Endothelial cell of umbilical vein (primary cell): ENCODE measurements around the gene CFAP65. TPM values are rescaled to one million over a fixed set of nuclear protein-coding genes. Genes with fewer than 3 reads are reported as not detected.

Source experiments
- BruUV-seq: library from RNA; stranded (reverse); fragments of 400-500 nt; replicated peaks from 2 replicates; lab custom pipeline; 2021; lab: Mats Ljungman, UMichigan
- CTCF ChIA-PET: fragments of 300-600, 350-600 bp; sonication (Branson Sonifier 250); formaldehyde crosslinking; loops from one replicate; lab custom pipeline; 2021; ENCODE audit warnings: antibody characterized with exemption, inconsistent platforms; lab: Charles Lee
- POLR2A ChIA-PET: fragments of 300-600, 350-600 bp; sonication (Branson Sonifier 250); formaldehyde crosslinking; loops from one replicate; lab custom pipeline; 2021; ENCODE audit warnings: antibody characterized with exemption, inconsistent platforms; lab: Charles Lee
- DNase-seq: peaks from one replicate; pipeline ENCODE4 v3.0.0-alpha.2; 2011; ENCODE audit warnings: low read depth, low spot score
- FAIRE-seq: peaks from 2 replicates; lab custom pipeline; 2011; peaks lifted over from hg19 to GRCh38; lab: Jason Lieb, UNC
- H2AFZ ChIP-seq: 2 replicates; pipeline ENCODE4 v1.6.0; 2012; ENCODE audit warnings: low read depth, low read length, control low read depth, inconsistent platforms
- H3K27ac ChIP-seq: 2 replicates; pipeline ENCODE4 v1.5.1; 2011; ENCODE audit warnings: low read depth, mild to moderate bottlenecking, control low read depth, low read length, moderate library complexity; ENCODE audit not compliant: insufficient read depth
- H3K27me3 ChIP-seq, 2 experiments: 2 replicates each; pipeline versions ENCODE4 v1.6.0 to v1.6.1; 2011; ENCODE audit warnings: low read length in 2 of 2, mixed read lengths in 1 of 2; ENCODE audit not compliant: control insufficient read depth in 2 of 2, insufficient read depth in 2 of 2
- H3K36me3 ChIP-seq, 2 experiments: 2 replicates in 1 of 2; 3 replicates in 1 of 2; pipeline ENCODE4 v1.5.1; 2011; ENCODE audit warnings: low read length in 2 of 2, mild to moderate bottlenecking in 1 of 2, moderate library complexity in 1 of 2; ENCODE audit not compliant: control insufficient read depth in 2 of 2, insufficient read depth in 2 of 2; ENCODE audit errors: extremely low read depth in 1 of 2
- H3K4me1 ChIP-seq: 3 replicates; pipeline ENCODE4 v1.5.1; 2011; ENCODE audit warnings: mild to moderate bottlenecking, low read length; ENCODE audit not compliant: control insufficient read depth, insufficient read depth; ENCODE audit errors: extremely low read depth
- H3K4me2 ChIP-seq: 2 replicates; pipeline ENCODE4 v1.6.1; 2011; ENCODE audit warnings: low read length, control low read depth, mixed read lengths; ENCODE audit not compliant: insufficient read depth
- H3K4me3 ChIP-seq, 3 experiments: fragments of 200-600 bp in 1 of 3; sonication (generic), shearing (Covaris generic) in 1 of 3; replicated peaks in 1 of 3; 2 replicates each; pipeline ENCODE4 v1.5.1; 2011 to 2016; ENCODE audit warnings: control low read depth in 3 of 3, low read length in 3 of 3, mild to moderate bottlenecking in 2 of 3, inconsistent platforms in 1 of 3, low read depth in 1 of 3, moderate library complexity in 1 of 3; ENCODE audit not compliant: insufficient read depth in 1 of 3
- H3K79me2 ChIP-seq: 2 replicates; pipeline ENCODE4 v1.6.0; 2012; ENCODE audit warnings: low read length, inconsistent platforms; ENCODE audit not compliant: control insufficient read depth, insufficient read depth
- H3K9ac ChIP-seq: replicated peaks from 2 replicates; pipeline ENCODE3; 2011; ENCODE audit warnings: low read length, control low read depth; ENCODE audit not compliant: insufficient read depth; ENCODE audit errors: extremely low read depth
- H3K9me1 ChIP-seq: replicated peaks from 3 replicates; pipeline ENCODE4 v1.6.0; 2011; ENCODE audit warnings: mild to moderate bottlenecking, low read length; ENCODE audit not compliant: control insufficient read depth, insufficient read depth; ENCODE audit errors: extremely low read depth
- H3K9me3 ChIP-seq: replicated peaks from 2 replicates; pipeline ENCODE4 v1.5.1; 2012; ENCODE audit warnings: low read length, inconsistent platforms; ENCODE audit not compliant: control insufficient read depth, insufficient read depth
- H4K20me1 ChIP-seq: replicated peaks from 2 replicates; pipeline ENCODE3; 2011; ENCODE audit warnings: mild to moderate bottlenecking, low read length; ENCODE audit not compliant: control insufficient read depth, insufficient read depth; ENCODE audit errors: extremely low read depth
- CTCF ChIP-seq, 2 donors: IDR thresholded peaks; 1 replicate in 1 of 2; 2 replicates in 1 of 2; pipeline ENCODE4 v1.5.1; 2011; ENCODE audit warnings: low read length in 2 of 2, mild to moderate bottlenecking in 2 of 2, moderate library complexity in 2 of 2, control low read depth in 1 of 2, inconsistent platforms in 1 of 2, low read depth in 1 of 2; ENCODE audit not compliant: insufficient read depth in 1 of 2; ENCODE audit errors: extremely low read depth in 1 of 2
- EZH2 ChIP-seq: IDR thresholded peaks from 2 replicates; pipeline ENCODE4 v1.6.1; 2012; ENCODE audit warnings: borderline replicate concordance, low read depth, mild to moderate bottlenecking, moderate library complexity, low read length, inconsistent platforms; ENCODE audit not compliant: severe bottlenecking
- FOS ChIP-seq: IDR thresholded peaks from 2 replicates; pipeline ENCODE4 v1.6.1; 2011; ENCODE audit warnings: mild to moderate bottlenecking, low read length, moderate library complexity, borderline replicate concordance; ENCODE audit not compliant: insufficient read depth
- GATA2 ChIP-seq: IDR thresholded peaks from 2 replicates; pipeline ENCODE4 v1.7.0; 2011; ENCODE audit warnings: low read depth, mild to moderate bottlenecking, moderate library complexity, mixed read lengths, low read length; ENCODE audit not compliant: insufficient read length, insufficient read depth
- JUN ChIP-seq: IDR thresholded peaks from 2 replicates; pipeline ENCODE4 v1.6.1; 2011; ENCODE audit warnings: borderline replicate concordance, low read depth; ENCODE audit not compliant: insufficient read length, insufficient read depth
- MAX ChIP-seq: IDR thresholded peaks from 2 replicates; pipeline ENCODE4 v1.6.1; 2011; ENCODE audit not compliant: insufficient read depth, insufficient read length
- MYC ChIP-seq: IDR thresholded peaks from one replicate; pipeline ENCODE4 v1.6.1; 2011; ENCODE audit warnings: mild to moderate bottlenecking, low read depth, low read length
- POLR2A ChIP-seq: IDR thresholded peaks from 2 replicates; pipeline ENCODE4 v1.6.1; 2012; ENCODE audit warnings: low read depth, mild to moderate bottlenecking, control low read depth, low read length
- POLR2AphosphoS5 ChIP-seq: IDR thresholded peaks from 2 replicates; pipeline ENCODE4 v1.6.1; 2012; ENCODE audit warnings: low read depth, mild to moderate bottlenecking, control low read depth, low read length, moderate library complexity; ENCODE audit not compliant: insufficient read depth
- dilution Hi-C: fragments of 300-500 bp; cut with MboI; formaldehyde crosslinking; loops from one replicate; pipeline ENCODE4 v1.15.0; 2019; ENCODE audit warnings: low sequenced_read_pairs; ENCODE audit not compliant: extremely low pct_ligation_motif_present
- intact Hi-C: fragments of 100-400 bp; cut with micrococcal nuclease; formaldehyde crosslinking; loops from one replicate; pipeline ENCODE4 v1.10.0; 2022
- polyA plus RNA-seq, 4 experiments: library from polyadenylated mRNA; depleted of rRNA in 3 of 4; stranded (reverse) in 3 of 4; unstranded in 1 of 4; fragments of >200 nt; gene quantifications; 2 replicates each; pipeline versions ENCODE4 v1.2.1 to v1.2.3, GENCODE V29; 2011 to 2012; ENCODE audit warnings: missing spikeins in 1 of 4
- total RNA-seq: library from RNA; stranded (reverse); gene quantifications from 2 replicates; pipeline ENCODE4 v1.2.3, GENCODE V29; 2021

CFAP65 gene
- total and polyA plus RNA-seq, 2 donors (not counting 3 experiments of a cell fraction or from before 2014, with no cell fraction given) = 0.03 TPM; not detected in 1

- Histone ChIP-seq H4K20me1 (no peaks in the 10 kb centered on the region), H3K36me3 (no peaks in the 10 kb centered on the region), H3K9me1 (no peaks in the 10 kb centered on the region), H3K27ac (no peak overlapping the region), H3K27me3 (peaks cover 53 to 64% of the 10 kb centered on the region in 2 experiments), H2AFZ (no peak overlapping the region), H3K4me1 (no peaks in the 10 kb centered on the region), H3K4me3 (no peak overlapping the region), H3K4me2 (no peak overlapping the region), H3K9me3 (no peaks in the 10 kb centered on the region), H3K79me2 (no peaks in the 10 kb centered on the region), H3K9ac (no peak overlapping the region)
- TF ChIP-seq POLR2A = no peak
- TF ChIP-seq MYC = no peak
- no peak for TF ChIP-seq EZH2
- no peak for TF ChIP-seq FOS
- TF ChIP-seq GATA2 = no peak
- no peak for TF ChIP-seq JUN
- TF ChIP-seq MAX = no peak
- no peak for TF ChIP-seq CTCF (IDR thresholded peaks at IDR 0.05; ENCODE audit: extremely low read depth in 1 of 2, insufficient read depth in 1 of 2, low read depth in 1 of 2, low read length in 2 of 2)
- no peak for TF ChIP-seq POLR2AphosphoS5
- ChIA-PET POLR2A (no interaction called here), CTCF (interaction anchor here (1.9 kb wide), 1 partner anchor 19 kb away, joined by 9 read pairs; no protein-coding TSS in a partner anchor)
- intact Hi-C loops (no loop called here), dilution Hi-C loops (no loop called here)
- FAIRE-seq = no peak
- no TSS peak for BruUV-seq
- no peak for DNase-seq
These were observed 80.1 kb downstream of the CFAP65 start for GRCh38 chr2:218961229-218961628.
